ENCODE results near the gene ZMYND19.

DNA sequence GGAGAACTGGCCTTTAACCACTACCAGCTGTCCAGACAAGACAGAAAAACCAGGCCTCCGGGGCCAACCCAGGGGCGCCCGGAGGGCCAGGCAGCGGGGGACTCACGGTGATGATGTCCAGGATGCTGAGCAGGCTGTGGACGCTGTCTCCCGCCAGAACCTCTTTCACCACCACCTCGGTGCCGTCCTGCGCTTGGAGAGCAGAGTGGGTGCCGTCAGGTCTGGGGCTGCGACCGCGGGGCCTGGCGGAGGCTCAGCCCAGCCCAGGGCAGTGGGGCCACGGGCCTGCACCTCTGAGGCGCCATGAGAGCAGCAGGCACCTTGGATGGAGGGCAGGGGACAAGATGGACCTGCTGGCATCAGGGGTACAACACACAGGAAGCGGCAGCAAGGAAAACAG is 49.8 kb downstream of the ZMYND19 start:
- TF ChIP-seq ZNF624 (tag by site-specific recombination; IDR thresholded peaks at IDR 0.05), result no peak
- no peak for TF ChIP-seq YY1 (tag by site-specific recombination; IDR thresholded peaks at IDR 0.05)
- no peak for TF ChIP-seq ZNF707 (tag by site-specific recombination; IDR thresholded peaks at IDR 0.05)
- TF ChIP-seq, protein P1, sequence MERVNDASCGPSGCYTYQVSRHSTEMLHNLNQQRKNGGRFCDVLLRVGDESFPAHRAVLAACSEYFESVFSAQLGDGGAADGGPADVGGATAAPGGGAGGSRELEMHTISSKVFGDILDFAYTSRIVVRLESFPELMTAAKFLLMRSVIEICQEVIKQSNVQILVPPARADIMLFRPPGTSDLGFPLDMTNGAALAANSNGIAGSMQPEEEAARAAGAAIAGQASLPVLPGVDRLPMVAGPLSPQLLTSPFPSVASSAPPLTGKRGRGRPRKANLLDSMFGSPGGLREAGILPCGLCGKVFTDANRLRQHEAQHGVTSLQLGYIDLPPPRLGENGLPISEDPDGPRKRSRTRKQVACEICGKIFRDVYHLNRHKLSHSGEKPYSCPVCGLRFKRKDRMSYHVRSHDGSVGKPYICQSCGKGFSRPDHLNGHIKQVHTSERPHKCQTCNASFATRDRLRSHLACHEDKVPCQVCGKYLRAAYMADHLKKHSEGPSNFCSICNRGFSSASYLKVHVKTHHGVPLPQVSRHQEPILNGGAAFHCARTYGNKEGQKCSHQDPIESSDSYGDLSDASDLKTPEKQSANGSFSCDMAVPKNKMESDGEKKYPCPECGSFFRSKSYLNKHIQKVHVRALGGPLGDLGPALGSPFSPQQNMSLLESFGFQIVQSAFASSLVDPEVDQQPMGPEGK (tag by site-specific recombination; IDR thresholded peaks at IDR 0.05), result no peak
- TF ChIP-seq, protein P2, sequence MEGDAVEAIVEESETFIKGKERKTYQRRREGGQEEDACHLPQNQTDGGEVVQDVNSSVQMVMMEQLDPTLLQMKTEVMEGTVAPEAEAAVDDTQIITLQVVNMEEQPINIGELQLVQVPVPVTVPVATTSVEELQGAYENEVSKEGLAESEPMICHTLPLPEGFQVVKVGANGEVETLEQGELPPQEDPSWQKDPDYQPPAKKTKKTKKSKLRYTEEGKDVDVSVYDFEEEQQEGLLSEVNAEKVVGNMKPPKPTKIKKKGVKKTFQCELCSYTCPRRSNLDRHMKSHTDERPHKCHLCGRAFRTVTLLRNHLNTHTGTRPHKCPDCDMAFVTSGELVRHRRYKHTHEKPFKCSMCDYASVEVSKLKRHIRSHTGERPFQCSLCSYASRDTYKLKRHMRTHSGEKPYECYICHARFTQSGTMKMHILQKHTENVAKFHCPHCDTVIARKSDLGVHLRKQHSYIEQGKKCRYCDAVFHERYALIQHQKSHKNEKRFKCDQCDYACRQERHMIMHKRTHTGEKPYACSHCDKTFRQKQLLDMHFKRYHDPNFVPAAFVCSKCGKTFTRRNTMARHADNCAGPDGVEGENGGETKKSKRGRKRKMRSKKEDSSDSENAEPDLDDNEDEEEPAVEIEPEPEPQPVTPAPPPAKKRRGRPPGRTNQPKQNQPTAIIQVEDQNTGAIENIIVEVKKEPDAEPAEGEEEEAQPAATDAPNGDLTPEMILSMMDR (tag by site-specific recombination; IDR thresholded peaks at IDR 0.05), result no peak
- TF ChIP-seq, protein P3, sequence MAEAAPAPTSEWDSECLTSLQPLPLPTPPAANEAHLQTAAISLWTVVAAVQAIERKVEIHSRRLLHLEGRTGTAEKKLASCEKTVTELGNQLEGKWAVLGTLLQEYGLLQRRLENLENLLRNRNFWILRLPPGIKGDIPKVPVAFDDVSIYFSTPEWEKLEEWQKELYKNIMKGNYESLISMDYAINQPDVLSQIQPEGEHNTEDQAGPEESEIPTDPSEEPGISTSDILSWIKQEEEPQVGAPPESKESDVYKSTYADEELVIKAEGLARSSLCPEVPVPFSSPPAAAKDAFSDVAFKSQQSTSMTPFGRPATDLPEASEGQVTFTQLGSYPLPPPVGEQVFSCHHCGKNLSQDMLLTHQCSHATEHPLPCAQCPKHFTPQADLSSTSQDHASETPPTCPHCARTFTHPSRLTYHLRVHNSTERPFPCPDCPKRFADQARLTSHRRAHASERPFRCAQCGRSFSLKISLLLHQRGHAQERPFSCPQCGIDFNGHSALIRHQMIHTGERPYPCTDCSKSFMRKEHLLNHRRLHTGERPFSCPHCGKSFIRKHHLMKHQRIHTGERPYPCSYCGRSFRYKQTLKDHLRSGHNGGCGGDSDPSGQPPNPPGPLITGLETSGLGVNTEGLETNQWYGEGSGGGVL (tag by site-specific recombination; IDR thresholded peaks at IDR 0.05), result no peak
- no peak for TF ChIP-seq SP3 (tag by site-specific recombination; IDR thresholded peaks at IDR 0.05)
- no peak for TF ChIP-seq ZNF830 (tag by site-specific recombination; IDR thresholded peaks at IDR 0.05; ENCODE audit: low read depth)
- TF ChIP-seq PRDM1 (tag by site-specific recombination; IDR thresholded peaks at IDR 0.05), result no peak
- no peak for TF ChIP-seq REPIN1 (tag by site-specific recombination; IDR thresholded peaks at IDR 0.05; ENCODE audit: low read depth)

Measured in HEK293 (cell line).